ENCODE results near the gene RALY. TPM values are rescaled to one million over a fixed set of nuclear protein-coding genes. Genes with fewer than 3 reads are reported as not detected.
A peak's percentile ranks its signal among the peaks of the same experiment; 100 is the strongest.

Gene RALY
- total and polyA plus RNA-seq, 11 donors = 99.2 to 210 (median 106) TPM

- H3K4me3 ChIP-seq = no peak overlapping the region
- peaks cover 0 to 7% (median 0%) of the 10 kb centered on the region in 12 donors for H3K4me1 ChIP-seq
- peak in 2 of 12 donors; percentile 17 to 19 for TF ChIP-seq CTCF (IDR thresholded peaks at IDR 0.05)
- TF ChIP-seq POLR2A (IDR thresholded peaks at IDR 0.05) = no peak
- 87 to 91% (median 88%) methylated on average over 15 to 16 of the region's 16 CpGs for WGBS, 4 donors
- no peak for ATAC-seq
- intact Hi-C loops (cut with DNase I) = loop anchor here in 4 of 10 donors (5.0 to 10.0 kb wide), 3 partner anchors 42 to 52 kb away; no protein-coding TSS in a partner anchor
- H3K9me3 ChIP-seq = no peaks in the 10 kb centered on the region
- no peak for DNase-seq
- peaks cover 0 to 89% (median 69%) of the 10 kb centered on the region in 9 donors for H3K36me3 ChIP-seq
- no peak overlapping the region for H3K27ac ChIP-seq
- no peaks in the 10 kb centered on the region for H3K27me3 ChIP-seq
Measured at GRCh38 chr20:34075647-34076046, 81.9 kb downstream of the RALY start.

GRCh38 chr20:34076952-34077351 lies 83.2 kb downstream of the RALY start:
- Histone ChIP-seq H3K9me3 (no peaks in the 10 kb centered on the region), H3K27ac (no peak overlapping the region), H3K4me3 (no peak overlapping the region), H3K27me3 (no peaks in the 10 kb centered on the region), H3K36me3 (peaks cover 0 to 96% (median 78%) of the 10 kb centered on the region in 9 donors), H3K4me1 (peaks cover 0 to 13% (median under 1%) of the 10 kb centered on the region in 12 donors)
- 90 to 99% (median 93%) methylated on average over 16 to 20 of the region's 20 CpGs for WGBS, 4 donors
- intact Hi-C loops (cut with DNase I) = loop anchor here in 4 of 10 donors (5.0 to 10.0 kb wide), 3 partner anchors 40 to 50 kb away; no protein-coding TSS in a partner anchor
- ATAC-seq (no peak), DNase-seq (no peak)
- TF ChIP-seq POLR2A (IDR thresholded peaks at IDR 0.05) = no peak
- TF ChIP-seq CTCF (IDR thresholded peaks at IDR 0.05) = no peak

GRCh38 chr20:34078540-34078939 lies 84.8 kb downstream of the RALY start:
- no peak for ATAC-seq
- Histone ChIP-seq H3K27ac (no peak overlapping the region), H3K4me3 (no peak overlapping the region), H3K36me3 (peaks cover 0 to 97% (median 70%) of the 10 kb centered on the region in 9 donors), H3K4me1 (peaks cover 0 to 28% (median 14%) of the 10 kb centered on the region in 12 donors), H3K27me3 (no peaks in the 10 kb centered on the region), H3K9me3 (no peaks in the 10 kb centered on the region)
- intact Hi-C loops (cut with DNase I) = loop anchor here in 4 of 10 donors (5.0 to 10.0 kb wide), 3 partner anchors 39 to 49 kb away; no protein-coding TSS in a partner anchor
- DNase-seq = no peak
- TF ChIP-seq CTCF (IDR thresholded peaks at IDR 0.05) = no peak
- 89 to 100% (median 98%) methylated on average over 4 to 5 of the region's 5 CpGs for WGBS, 4 donors

GRCh38 chr20:34079818-34080217 lies 86.1 kb downstream of the RALY start:
- intact Hi-C loops (cut with DNase I) = loop anchor here in 5 of 10 donors (5.0 to 10.0 kb wide), 3 partner anchors 37 to 47 kb away; no protein-coding TSS in a partner anchor
- no peak for DNase-seq
- Histone ChIP-seq H3K4me1 (peaks cover 0 to 33% (median 21%) of the 10 kb centered on the region in 12 donors), H3K9me3 (no peaks in the 10 kb centered on the region), H3K27me3 (no peaks in the 10 kb centered on the region), H3K36me3 (peaks cover 0 to 99% (median 72%) of the 10 kb centered on the region in 9 donors), H3K4me3 (no peak overlapping the region), H3K27ac (no peak overlapping the region)
- 93 to 97% (median 95%) methylated on average over 6 of the region's 6 CpGs for WGBS, 4 donors
- ATAC-seq = no peak
- TF ChIP-seq CTCF (IDR thresholded peaks at IDR 0.05) (no peak), POLR2A (IDR thresholded peaks at IDR 0.05) (no peak)

All from heart left ventricle (tissue), 16 donors.